GM10266 (cell line): ENCODE data around the gene FADS3.

ENCODE experiments used
- DNase-seq: peaks from one replicate; pipeline ENCODE4 v3.0.0; 2012; ENCODE audit errors: extremely low spot score
- CTCF ChIP-seq: IDR thresholded peaks from 2 replicates; pipeline ENCODE4 v1.5.1; 2012; ENCODE audit warnings: mild to moderate bottlenecking, low read depth; ENCODE audit not compliant: control insufficient read depth, insufficient read depth; ENCODE audit errors: missing control alignments

Gene FADS3

GRCh38 chr11:61869429-61869707 is 22.0 kb downstream of the FADS3 start:
- no peak for TF ChIP-seq CTCF
- no peak for DNase-seq

GRCh38 chr11:61868571-61869428 is 22.5 kb downstream of the FADS3 start:
- no peak for TF ChIP-seq CTCF
- DNase-seq, result no peak

- DNase-seq, result no peak
- TF ChIP-seq CTCF, result no peak
These were observed 24.4 kb downstream of the FADS3 start for GRCh38 chr11:61866958-61867343.

- no peak for DNase-seq
- TF ChIP-seq CTCF, result no peak
These were observed 25.0 kb downstream of the FADS3 start for GRCh38 chr11:61866231-61866957.

GRCh38 chr11:61864814-61865775 is 26.2 kb downstream of the FADS3 start:
- no peak for TF ChIP-seq CTCF
- DNase-seq, result no peak

GRCh38 chr11:61863548-61864081 is 27.7 kb downstream of the FADS3 start:
- no peak for TF ChIP-seq CTCF

More at GRCh38 chr11:61863548-61864081, 27.7 kb downstream of the FADS3 start:
- no peak for DNase-seq
